K562 (cell line): Measurements from ENCODE around the gene HDHD5. TPM values are rescaled to one million over a fixed set of nuclear protein-coding genes. Genes with fewer than 3 reads are reported as not detected.

Experiments
- ATAC-seq: fragments of 200-7000 bp; cut with Tn5 transposase; 3 replicates; pipeline ENCODE4 v1.9.1; 2020; ENCODE audit warnings: moderate library complexity
- BruUV-seq: library from RNA; stranded (reverse); fragments of 400-500 nt; replicated peaks from 2 replicates; lab custom pipeline; 2021; lab: Mats Ljungman, UMichigan
- CTCF ChIA-PET: fragments of 300-600 bp; formaldehyde crosslinking; extraction: SDS; loops from one replicate; lab custom pipeline; 2021; ENCODE audit warnings: low intra/inter-chr PET ratio; lab: Yijun Ruan, JAX
- POLR2A ChIA-PET: fragments of 300-600, 350-650 bp; sonication (Branson Sonifier 250); formaldehyde crosslinking; extraction: SDS; loops from one replicate; lab custom pipeline; 2021; ENCODE audit warnings: antibody characterized with exemption, inconsistent platforms; lab: Yijun Ruan, JAX
- DNase-seq, 4 experiments: peaks; one replicate each; pipeline versions ENCODE4 v3.0.0 to v3.0.0-alpha.2; 2011 to 2018; ENCODE audit warnings: low spot score in 3 of 4, mixed read lengths in 3 of 4; ENCODE audit errors: extremely low read depth in 1 of 4
- FAIRE-seq: peaks from 2 replicates; lab custom pipeline; 2011; peaks lifted over from hg19 to GRCh38; lab: Jason Lieb, UNC
- H2AFZ ChIP-seq: 2 replicates; pipeline ENCODE4 v1.6.0; 2011; ENCODE audit warnings: low read depth, low read length, control low read depth, inconsistent platforms
- H3K27ac ChIP-seq: fragments of 200-600 bp; 3 replicates; pipeline ENCODE4 v1.8.0; 2011; ENCODE audit warnings: low read depth, mild to moderate bottlenecking, control low read depth, inconsistent platforms, low read length, moderate library complexity, mixed read lengths; ENCODE audit errors: extremely low read depth
- H3K27me3 ChIP-seq, 2 experiments: fragments of 300-600 bp in 1 of 2; 2 replicates in 1 of 2; 3 replicates in 1 of 2; pipeline versions ENCODE4 v1.6.0 to v1.8.0; 2011; ENCODE audit warnings: inconsistent platforms in 2 of 2, low read length in 2 of 2, mild to moderate bottlenecking in 1 of 2, mixed read lengths in 1 of 2, moderate library complexity in 1 of 2; ENCODE audit not compliant: control insufficient read depth in 2 of 2, insufficient read depth in 2 of 2
- H3K36me3 ChIP-seq: fragments of 300-600 bp; 3 replicates; pipeline ENCODE4 v1.8.0; 2011; ENCODE audit warnings: mild to moderate bottlenecking, low read length, inconsistent platforms; ENCODE audit not compliant: control insufficient read depth, insufficient read depth
- H3K4me1 ChIP-seq, 2 experiments: fragments of 200-600 bp in 1 of 2; replicated peaks in 1 of 2; 2 replicates in 1 of 2; 3 replicates in 1 of 2; pipeline versions ENCODE4 v1.5.1 to v1.8.0; 2011; ENCODE audit warnings: inconsistent platforms in 2 of 2, low read length in 2 of 2, mild to moderate bottlenecking in 1 of 2, mixed read lengths in 1 of 2, moderate library complexity in 1 of 2; ENCODE audit not compliant: control insufficient read depth in 2 of 2, insufficient read depth in 2 of 2
- H3K4me2 ChIP-seq: 2 replicates; pipeline ENCODE4 v1.6.1; 2011; ENCODE audit warnings: low read length, control low read depth, inconsistent platforms, mixed read lengths; ENCODE audit not compliant: insufficient read depth
- H3K4me3 ChIP-seq: fragments of 200-600 bp; sonication (generic), shearing (Covaris generic); 2 replicates; pipeline ENCODE4 v1.5.1; 2016; ENCODE audit warnings: control low read depth, inconsistent platforms
- H3K79me2 ChIP-seq: fragments of 200-600 bp; 3 replicates; pipeline ENCODE4 v1.8.0; 2011; ENCODE audit warnings: low read length, inconsistent platforms; ENCODE audit not compliant: control insufficient read depth, insufficient read depth
- H3K9ac ChIP-seq, 2 experiments: 2 replicates each; pipeline versions ENCODE4 v1.6.0 to v1.6.1; 2011; ENCODE audit warnings: low read depth in 2 of 2, low read length in 2 of 2, control low read depth in 1 of 2, inconsistent platforms in 1 of 2, mild to moderate bottlenecking in 1 of 2, mixed read lengths in 1 of 2; ENCODE audit not compliant: insufficient read depth in 1 of 2
- H3K9me1 ChIP-seq: one replicate; pipeline ENCODE4 v1.6.0; 2011; ENCODE audit warnings: inconsistent platforms, mild to moderate bottlenecking, low read length, moderate library complexity; ENCODE audit not compliant: control insufficient read depth, insufficient read depth
- H3K9me3 ChIP-seq: replicated peaks from 2 replicates; pipeline ENCODE4 v1.5.1; 2011; ENCODE audit warnings: low read depth, low read length, inconsistent platforms; ENCODE audit not compliant: control insufficient read depth, insufficient read depth
- H4K20me1 ChIP-seq: replicated peaks from 2 replicates; pipeline ENCODE4 v1.6.1; 2011; ENCODE audit warnings: low read length, inconsistent platforms, mixed read lengths; ENCODE audit not compliant: control insufficient read depth, insufficient read depth
- BRD4 ChIP-seq: fragments of 200-600 bp; sonication (generic); IDR thresholded peaks from 2 replicates; pipeline ENCODE4 v1.6.1; 2017; ENCODE audit warnings: inconsistent platforms
- FOXJ3 ChIP-seq: sonication (generic); formaldehyde crosslinking; IDR thresholded peaks from 2 replicates; pipeline ENCODE4 v1.4.0; 2020; ENCODE audit warnings: mild to moderate bottlenecking, missing genetic modification reagents
- NEUROD1 ChIP-seq: fragments of 150-350 bp; IDR thresholded peaks from 2 replicates; pipeline ENCODE4 v1.6.1; 2014; ENCODE audit warnings: borderline replicate concordance, low read length, low read depth; ENCODE audit not compliant: partially characterized antibody
- ZEB2 ChIP-seq: fragments of 450-650 bp; IDR thresholded peaks from 2 replicates; pipeline ENCODE4 v1.6.1; 2016
- WGBS: fragments of 100-300 bp; shearing (Covaris generic); methylation state at CpG from one replicate; pipeline ENCODE4 v1.1.6; 2016; ENCODE audit warnings: low coverage, mixed read lengths; ENCODE audit not compliant: insufficient coverage; ENCODE audit errors: missing lambda C conversion rate; 5-methylcytosine and 5-hydroxymethylcytosine counted together
- in situ Hi-C: fragments of 300-500 bp; cut with MboI; formaldehyde crosslinking; loops from 4 replicates; pipeline ENCODE4 v1.15.0; 2018; ENCODE audit warnings: inconsistent platforms, mixed read lengths
- intact Hi-C: fragments of 100-400 bp; cut with micrococcal nuclease; formaldehyde crosslinking; loops from 2 replicates; pipeline ENCODE4 v1.14.2; 2022
- polyA plus RNA-seq, 8 experiments: library from polyadenylated mRNA; depleted of rRNA in 4 of 8; stranded (reverse) in 5 of 8; unstranded in 3 of 8; fragments of >200 nt; fragmentation: Nextera tagmentation in 2 of 8; fragmentation: Illumina TruSeq in 1 of 8; extraction: Ambion mirVana in 2 of 8; extraction: Trizol in 1 of 8; gene quantifications; 2 replicates each; pipeline versions ENCODE4 v1.2.1 to v1.2.3, GENCODE V29; 2011 to 2014; ENCODE audit warnings: inconsistent platforms in 1 of 8, missing spikeins in 1 of 8
- total RNA-seq, 7 experiments: library from RNA; depleted of rRNA in 6 of 7; stranded (reverse); fragments of >200 nt in 6 of 7; fragmentation: Illumina TruSeq in 2 of 7; extraction: Trizol in 2 of 7; gene quantifications; 2 replicates each; pipeline versions ENCODE4 v1.2.1 to v1.2.3, GENCODE V29; 2011 to 2021; ENCODE audit warnings: low replicate concordance in 1 of 7
- TF ChIP-seq, protein P1 (sequence below): fragments of 450-650 bp; conservative IDR thresholded peaks from 2 replicates; pipeline ENCODE4 v1.6.1; 2016; ENCODE audit warnings: missing genetic modification characterization, low read depth, mild to moderate bottlenecking, control low read depth, missing compliant biosample characterization

HDHD5 gene
- total and polyA plus RNA-seq, 9 of the 15 experiments (the other 6 are each of a cell fraction or from before 2014, with no cell fraction given), result 1.6 to 36.6 (median 24.2) TPM

- Histone ChIP-seq H3K36me3 (no peaks in the 10 kb centered on the region), H3K9ac (no peak overlapping the region), H2AFZ (no peak overlapping the region), H3K9me1 (no peaks in the 10 kb centered on the region), H3K4me3 (no peak overlapping the region), H3K4me2 (no peak overlapping the region), H3K79me2 (no peaks in the 10 kb centered on the region), H3K9me3 (no peaks in the 10 kb centered on the region), H3K4me1 (no peaks in the 10 kb centered on the region), H4K20me1 (0 out of 2 replicates have a peak, but pooled peaks cover 4% of the 10 kb centered on the region), H3K27ac (no peak overlapping the region), H3K27me3 (peaks cover 18 to 26% of the 10 kb centered on the region in 2 experiments; a peak in 4 of 5 replicates)
- ATAC-seq (no peak; the same call in 2 of the 3 replicates), DNase-seq (no peak), FAIRE-seq (no peak)
- ChIA-PET CTCF (no interaction called here), POLR2A (no interaction called here)
- 9% methylated on average over 1 of the region's 1 CpG for WGBS
- BruUV-seq, result no TSS peak
- TF ChIP-seq BRD4 (no peak), FOXJ3 (no peak)
- in situ Hi-C loops (no loop called here), intact Hi-C loops (no loop called here)
These were observed 28.9 kb downstream of the HDHD5 start for GRCh38 chr22:17130199-17130598.

DNA sequence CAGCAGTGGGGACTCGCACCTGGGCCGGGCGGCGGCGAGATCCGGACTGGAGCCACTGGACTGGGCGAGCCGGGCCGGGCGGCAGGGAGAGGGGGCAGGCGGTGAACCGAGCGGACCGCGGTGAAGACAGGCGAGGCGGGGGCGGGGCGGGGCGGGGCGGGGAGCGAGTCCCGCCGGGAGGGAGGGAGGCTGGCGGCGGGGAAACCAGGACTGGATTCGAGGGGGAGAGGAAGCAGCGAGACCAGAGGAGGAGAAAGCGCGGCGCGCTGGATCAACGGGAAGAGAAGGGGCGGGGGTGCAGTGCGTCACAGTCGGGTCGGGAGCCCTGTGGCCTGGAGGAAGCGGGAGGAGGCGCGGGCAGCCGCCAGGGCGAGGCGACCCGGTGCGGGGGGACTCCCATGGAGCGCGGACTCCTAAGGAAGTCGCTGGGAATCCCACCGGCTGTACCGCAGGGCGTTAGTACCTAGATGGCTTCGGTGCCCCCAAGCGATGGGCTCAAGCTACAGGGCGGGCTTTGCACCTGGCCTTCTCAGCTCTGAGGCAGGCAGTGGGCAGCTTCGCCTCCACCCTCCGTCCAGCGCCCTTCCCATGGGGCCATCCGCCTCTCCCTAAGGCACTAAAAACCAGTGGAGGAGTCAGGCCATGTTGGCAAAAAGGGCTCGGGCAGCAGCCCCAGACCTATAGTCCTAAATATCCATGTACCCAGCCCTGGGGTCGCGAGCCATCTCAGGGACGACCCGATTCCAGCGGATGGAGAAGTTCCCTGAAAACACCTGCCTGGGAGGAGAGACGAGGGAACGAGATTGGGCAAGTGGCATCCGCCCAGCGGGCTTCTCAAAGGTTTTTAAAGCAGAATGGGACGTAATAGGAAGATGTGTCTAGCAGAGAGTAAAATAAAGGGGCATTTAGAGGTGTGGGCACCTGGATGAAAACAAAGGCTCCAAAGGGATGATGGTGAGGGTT is 37.6 kb downstream of the HDHD5 start, which contains the start of gene TMEM121B:
Gene TMEM121B (minus strand): TSS at position 128 of the 963 bp plus-strand sequence. CDS start 233 bp downstream, outside the sequence.
- no peaks in the 10 kb centered on the region for H3K9me1 ChIP-seq
- DNase-seq (peak; percentile 41 to 81 (median 61)), ATAC-seq (peak; percentile 49), FAIRE-seq (no peak)
- H3K36me3 ChIP-seq, result no peaks in the 10 kb centered on the region
- WGBS, result 25% methylated on average over 36 of the region's 69 CpGs
- H3K27ac ChIP-seq, result no peak within 1 kb of the TSS
- in situ Hi-C loops, result no loop called here
- peaks cover 29 to 62% of the 10 kb centered on the region in 2 experiments for H3K27me3 ChIP-seq
- CTCF ChIA-PET, result no interaction called here
- H3K4me3 ChIP-seq, result peak within 1 kb of the TSS; percentile 26
- H3K4me2 ChIP-seq, result no peak within 1 kb of the TSS
- H3K79me2 ChIP-seq, result no peaks in the 10 kb centered on the region
- peaks cover 0 to 25% of the 10 kb centered on the region in 2 experiments; a peak in 2 of 5 replicates for H3K4me1 ChIP-seq
- TF ChIP-seq, protein P1, sequence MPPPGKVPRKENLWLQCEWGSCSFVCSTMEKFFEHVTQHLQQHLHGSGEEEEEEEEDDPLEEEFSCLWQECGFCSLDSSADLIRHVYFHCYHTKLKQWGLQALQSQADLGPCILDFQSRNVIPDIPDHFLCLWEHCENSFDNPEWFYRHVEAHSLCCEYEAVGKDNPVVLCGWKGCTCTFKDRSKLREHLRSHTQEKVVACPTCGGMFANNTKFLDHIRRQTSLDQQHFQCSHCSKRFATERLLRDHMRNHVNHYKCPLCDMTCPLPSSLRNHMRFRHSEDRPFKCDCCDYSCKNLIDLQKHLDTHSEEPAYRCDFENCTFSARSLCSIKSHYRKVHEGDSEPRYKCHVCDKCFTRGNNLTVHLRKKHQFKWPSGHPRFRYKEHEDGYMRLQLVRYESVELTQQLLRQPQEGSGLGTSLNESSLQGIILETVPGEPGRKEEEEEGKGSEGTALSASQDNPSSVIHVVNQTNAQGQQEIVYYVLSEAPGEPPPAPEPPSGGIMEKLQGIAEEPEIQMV (tag), result peak; percentile 60; the same call in 1 of the 2 replicates
- TF ChIP-seq NEUROD1 (peak; percentile 49), ZEB2 (no peak)
- POLR2A ChIA-PET, result interaction anchor here (0.6 kb wide), 1 partner anchor 42 kb away, joined by 3 read pairs; no protein-coding TSS in a partner anchor
- BruUV-seq, result no TSS peak
- intact Hi-C loops, result loop anchor here (5.0 kb wide), 1 partner anchor 51 kb away; no protein-coding TSS in a partner anchor
- H2AFZ ChIP-seq, result no peak within 1 kb of the TSS
- H4K20me1 ChIP-seq, result peaks cover 13% of the 10 kb centered on the region
- no peaks in the 10 kb centered on the region for H3K9me3 ChIP-seq
- H3K9ac ChIP-seq, result no peak within 1 kb of the TSS
